Measurements from ENCODE around the gene KCNK3. TPM values are rescaled to one million over a fixed set of nuclear protein-coding genes. Genes with fewer than 3 reads are reported as not detected.
"Not testable (repeated sequence)": the region's sequence is repeated elsewhere in the genome, so short reads cannot be mapped to it uniquely, and the experiment has no call there.

The KCNK3 gene
- total and polyA plus RNA-seq, 10 of the 15 experiments (the other 5 are each of a cell fraction or from before 2014, with no cell fraction given), result 0.13 TPM; not detected in 9

DNA sequence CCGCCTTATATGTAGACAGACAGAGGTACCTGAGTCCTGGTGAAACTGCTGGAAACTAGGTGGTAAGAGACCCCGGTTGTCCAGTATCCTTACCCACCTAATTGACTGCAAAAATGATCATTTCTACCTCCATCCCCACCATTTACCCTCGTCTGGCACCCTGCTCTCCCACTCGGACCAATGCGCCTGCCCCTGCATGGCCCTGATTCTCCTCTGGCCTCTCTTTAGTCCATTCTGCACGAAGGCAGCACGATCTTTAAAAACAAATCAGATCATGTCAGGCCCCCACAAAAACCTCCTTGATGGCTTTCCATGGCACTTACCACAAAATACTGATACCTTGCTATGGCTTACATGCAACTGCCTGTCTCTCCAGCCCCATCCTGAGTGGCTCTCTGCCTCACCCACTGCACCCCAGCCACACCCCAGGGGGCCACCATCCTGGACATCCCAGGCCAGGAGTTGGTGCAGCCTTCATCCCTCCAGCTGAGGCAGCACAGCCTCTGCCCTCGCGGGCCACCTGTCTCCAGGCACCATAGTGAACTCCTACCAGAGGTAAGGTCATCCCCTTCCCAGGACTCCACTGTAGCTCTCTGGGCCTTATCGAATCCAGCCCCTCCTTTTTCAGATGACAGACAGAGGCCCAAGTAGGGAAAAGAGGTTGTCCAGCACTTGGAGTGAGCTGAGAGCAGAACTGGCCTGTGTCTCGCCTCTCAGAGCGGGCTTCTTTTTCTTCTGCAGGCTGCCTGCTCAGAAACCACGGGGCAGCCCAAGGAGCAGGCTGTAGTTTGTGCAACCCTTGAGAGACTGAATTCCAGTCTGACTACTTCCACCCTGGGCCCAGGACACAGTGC, 39.1 kb upstream of the KCNK3 start (continued):
- TF ChIP-seq HDAC6 (IDR thresholded peaks at IDR 0.05; ENCODE audit: unreplicated experiment), result no peak
- no peak for TF ChIP-seq MEF2A (IDR thresholded peaks at IDR 0.05; ENCODE audit: insufficient read depth, low read depth, low read length)

DNA sequence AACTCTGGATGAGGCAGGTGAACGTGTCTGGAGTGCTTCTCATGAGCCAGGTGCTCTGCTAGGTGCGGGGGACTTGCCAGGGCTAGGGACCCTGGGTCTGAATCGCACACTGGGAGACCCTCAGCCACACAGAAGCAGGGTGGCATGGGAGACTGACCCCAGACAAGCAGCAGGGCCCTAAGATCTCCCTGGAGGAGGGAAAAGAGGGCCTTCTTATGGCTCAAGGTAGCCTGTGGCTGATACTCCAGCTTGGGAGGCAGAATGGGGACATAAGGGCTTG, 38.5 kb upstream of the KCNK3 start:
- intact Hi-C loops (cut with micrococcal nuclease; ENCODE audit: unreplicated experiment) (no loop called here), in situ Hi-C loops (cut with MboI) (no loop called here)
- Histone ChIP-seq H3K4me1 (ENCODE audit: control insufficient read depth, insufficient read depth, low read length) (no peaks in the 10 kb centered on the region), H4K20me1 (ENCODE audit: control insufficient read depth, insufficient read depth) (no peaks in the 10 kb centered on the region), H3K4me3 (no peak overlapping the region), H3K4me2 (ENCODE audit: control insufficient read depth, insufficient read depth) (no peak overlapping the region), H3K36me3 (ENCODE audit: control insufficient read depth in 2 of 2, insufficient read depth in 2 of 2, low read length in 1 of 2) (no peaks in the 10 kb centered on the region), H3K9ac (ENCODE audit: control insufficient read depth, insufficient read depth, low read length) (no peak overlapping the region), H3K79me2 (ENCODE audit: control insufficient read depth, insufficient read depth, low read length) (no peaks in the 10 kb centered on the region), H3K27ac (ENCODE audit: control insufficient read depth, insufficient read depth) (no peak overlapping the region), H3K9me3 (replicated peaks; ENCODE audit: control insufficient read depth, insufficient read depth, low read length) (no peaks in the 10 kb centered on the region; the same call in 2 of the 3 replicates), H2AFZ (ENCODE audit: control insufficient read depth, low read depth, low read length) (no peak overlapping the region), H3K27me3 (replicated peaks in 1 of 2; ENCODE audit: control insufficient read depth in 2 of 2, insufficient read depth in 2 of 2, low read length in 1 of 2) (peaks cover 0 to 3% of the 10 kb centered on the region in 2 experiments; a peak in 2 of 4 replicates)
- ChIA-PET POLR2A (no interaction called here), SMC1A (ENCODE audit: uncharacterized antibody, unreplicated experiment) (no interaction called here), CTCF (interaction anchor here (1.0 kb wide), 1 partner anchor 92 kb away, joined by 3 read pairs; no protein-coding TSS in a partner anchor), RAD21 (ENCODE audit: unreplicated experiment) (no interaction called here)
- FAIRE-seq (no peak), DNase-seq (ENCODE audit: low read depth, low spot score) (no peak), ATAC-seq (no peak)
- TF ChIP-seq JUND (IDR thresholded peaks at IDR 0.05; ENCODE audit: low read depth, low read length), result no peak
- TF ChIP-seq, protein P1, sequence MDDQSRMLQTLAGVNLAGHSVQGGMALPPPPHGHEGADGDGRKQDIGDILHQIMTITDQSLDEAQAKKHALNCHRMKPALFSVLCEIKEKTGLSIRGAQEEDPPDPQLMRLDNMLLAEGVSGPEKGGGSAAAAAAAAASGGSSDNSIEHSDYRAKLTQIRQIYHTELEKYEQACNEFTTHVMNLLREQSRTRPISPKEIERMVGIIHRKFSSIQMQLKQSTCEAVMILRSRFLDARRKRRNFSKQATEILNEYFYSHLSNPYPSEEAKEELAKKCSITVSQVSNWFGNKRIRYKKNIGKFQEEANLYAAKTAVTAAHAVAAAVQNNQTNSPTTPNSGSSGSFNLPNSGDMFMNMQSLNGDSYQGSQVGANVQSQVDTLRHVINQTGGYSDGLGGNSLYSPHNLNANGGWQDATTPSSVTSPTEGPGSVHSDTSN (IDR thresholded peaks at IDR 0.05; ENCODE audit: insufficient replicate concordance, low read depth, low read length), result no peak
- no peak for TF ChIP-seq SUPT20H (IDR thresholded peaks at IDR 0.05; ENCODE audit: borderline replicate concordance, control insufficient read depth, low read depth, low read length)
- no peak for TF ChIP-seq MEF2B (IDR thresholded peaks at IDR 0.05; ENCODE audit: partially characterized antibody, poor library complexity, severe bottlenecking)
- WGBS (ENCODE audit: insufficient coverage, insufficient replicate concordance, low lambda C conversion rate, missing lambda C conversion rate), result 0% methylated on average over 3 of the region's 3 CpGs
- no TSS peak for BruUV-seq (replicated peaks)

DNA sequence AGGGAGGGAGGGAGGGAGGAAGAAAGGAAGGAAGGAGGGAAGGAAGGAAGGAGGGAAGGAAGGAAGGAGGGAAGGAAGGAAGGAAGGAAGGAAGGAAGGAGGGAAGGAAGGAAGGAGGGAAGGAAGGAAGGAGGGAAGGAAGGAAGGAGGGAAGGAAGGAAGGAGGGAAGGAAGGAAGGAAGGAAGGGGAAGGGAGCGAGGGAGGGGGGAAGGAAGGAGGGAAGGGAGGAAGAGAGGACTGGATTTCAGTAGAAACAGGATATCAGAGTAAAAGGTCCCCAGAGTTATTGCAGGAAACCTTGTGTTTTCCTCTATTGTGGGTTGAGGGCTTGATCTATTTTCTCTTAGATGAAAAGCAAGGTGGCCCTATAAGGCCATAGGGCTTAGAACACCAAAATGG, 37.4 kb upstream of the KCNK3 start:
- H4K20me1 ChIP-seq (ENCODE audit: control insufficient read depth, insufficient read depth); SMC1A ChIA-PET (ENCODE audit: uncharacterized antibody, unreplicated experiment); H3K4me1 ChIP-seq (ENCODE audit: control insufficient read depth, insufficient read depth, low read length); RAD21 ChIA-PET (ENCODE audit: unreplicated experiment); H3K9ac ChIP-seq (ENCODE audit: control insufficient read depth, insufficient read depth, low read length); FAIRE-seq; BruUV-seq (replicated peaks); H3K4me3 ChIP-seq; POLR2A ChIA-PET; H3K4me2 ChIP-seq (ENCODE audit: control insufficient read depth, insufficient read depth); ATAC-seq; DNase-seq (ENCODE audit: low read depth, low spot score); intact Hi-C loops (cut with micrococcal nuclease; ENCODE audit: unreplicated experiment); H3K79me2 ChIP-seq (ENCODE audit: control insufficient read depth, insufficient read depth, low read length); H3K27me3 ChIP-seq (replicated peaks in 1 of 2; ENCODE audit: control insufficient read depth in 2 of 2, insufficient read depth in 2 of 2, low read length in 1 of 2); H3K36me3 ChIP-seq (ENCODE audit: control insufficient read depth in 2 of 2, insufficient read depth in 2 of 2, low read length in 1 of 2); H3K9me3 ChIP-seq (replicated peaks; ENCODE audit: control insufficient read depth, insufficient read depth, low read length); H3K27ac ChIP-seq (ENCODE audit: control insufficient read depth, insufficient read depth); in situ Hi-C loops (cut with MboI); H2AFZ ChIP-seq (ENCODE audit: control insufficient read depth, low read depth, low read length): not testable (repeated sequence)
- CTCF ChIA-PET, result interaction anchor here (1.0 kb wide), 1 partner anchor 91 kb away, joined by 3 read pairs; no protein-coding TSS in a partner anchor
- WGBS (ENCODE audit: insufficient coverage, insufficient replicate concordance, low lambda C conversion rate, missing lambda C conversion rate), result 0% methylated on average over 1 of the region's 1 CpG
